HG03175 (cell line): ENCODE measurements around the gene WDR20.

Source experiments
- ATAC-seq: cut with Tn5 transposase; IDR thresholded peaks from one replicate; pipeline ENCODE4 v1.9.1; 2021; ENCODE audit warnings: mild to moderate bottlenecking, moderate library complexity; ENCODE audit not compliant: unreplicated experiment

Gene WDR20

GRCh38 chr14:102196039-102196901 is 56.6 kb downstream of the WDR20 start:
- no peak for ATAC-seq

GRCh38 chr14:102196902-102197230 is 57.2 kb downstream of the WDR20 start:
- ATAC-seq: no peak

GRCh38 chr14:102197317-102197853 is 57.7 kb downstream of the WDR20 start:
- no peak for ATAC-seq

- no peak for ATAC-seq
These were observed 61.1 kb downstream of the WDR20 start for GRCh38 chr14:102200690-102201352.

GRCh38 chr14:102201353-102201738 is 61.6 kb downstream of the WDR20 start:
- no peak for ATAC-seq

GRCh38 chr14:102201776-102202175 is 62.1 kb downstream of the WDR20 start:
- ATAC-seq: no peak

- no peak for ATAC-seq
These were observed 63.2 kb downstream of the WDR20 start for GRCh38 chr14:102202944-102203343.

GRCh38 chr14:102203382-102203781 is 63.7 kb downstream of the WDR20 start:
- no peak for ATAC-seq

GRCh38 chr14:102205560-102205959 is 65.9 kb downstream of the WDR20 start:
- ATAC-seq: no peak

GRCh38 chr14:102206918-102207317 is 67.2 kb downstream of the WDR20 start:
- no peak for ATAC-seq

- no peak for ATAC-seq
These were observed 68.2 kb downstream of the WDR20 start for GRCh38 chr14:102207831-102208365.

- ATAC-seq: no peak
These were observed 69.0 kb downstream of the WDR20 start for GRCh38 chr14:102208741-102209140.

- no peak for ATAC-seq
These were observed 69.7 kb downstream of the WDR20 start for GRCh38 chr14:102209224-102209966.

- ATAC-seq: no peak
These were observed 70.8 kb downstream of the WDR20 start for GRCh38 chr14:102210421-102211042.

- ATAC-seq: no peak
These were observed 71.5 kb downstream of the WDR20 start for GRCh38 chr14:102211240-102211639.

GRCh38 chr14:102212356-102212755 is 72.7 kb downstream of the WDR20 start:
- ATAC-seq: no peak

- ATAC-seq: no peak
These were observed 73.1 kb downstream of the WDR20 start for GRCh38 chr14:102212845-102213244.

GRCh38 chr14:102213470-102213869 is 73.8 kb downstream of the WDR20 start:
- no peak for ATAC-seq

- ATAC-seq: no peak
These were observed 74.4 kb downstream of the WDR20 start for GRCh38 chr14:102213984-102214658.

- no peak for ATAC-seq
These were observed 75.4 kb downstream of the WDR20 start for GRCh38 chr14:102215071-102215470.
